ENCODE results near the gene LRWD1.

GRCh38 chr7:102473271-102473991 lies 8.6 kb downstream of the LRWD1 start:
- TF ChIP-seq POLR2A (IDR thresholded peaks at IDR 0.05) (no peak), POLR2AphosphoS5 (IDR thresholded peaks at IDR 0.05) (no peak), CTCF (IDR thresholded peaks at IDR 0.05) (no peak)
